B cell (primary cell): ENCODE results near the gene GFPT1. TPM values are rescaled to one million over a fixed set of nuclear protein-coding genes. Genes with fewer than 3 reads are reported as not detected.

Source experiments
- ATAC-seq: fragments of 200-7000 bp; cut with Tn5 transposase; one replicate; pipeline ENCODE4 v1.10.0; 2021; ENCODE audit warnings: low read depth, mild to moderate bottlenecking, moderate number of reproducible peaks, moderate library complexity
- CTCF ChIA-PET: fragments of 350-600 bp; sonication (Branson Sonifier 250); formaldehyde crosslinking; loops from one replicate; lab custom pipeline; 2021; ENCODE audit warnings: antibody characterized with exemption, inconsistent platforms; lab: Charles Lee
- POLR2A ChIA-PET: fragments of 350-600 bp; sonication (Branson Sonifier 250); formaldehyde crosslinking; loops from one replicate; lab custom pipeline; 2021; ENCODE audit warnings: antibody characterized with exemption; lab: Charles Lee
- DNase-seq: peaks from one replicate; pipeline ENCODE4 v3.0.0; 2013
- H2AFZ ChIP-seq: 2 replicates; pipeline ENCODE4 v1.6.1; 2012; ENCODE audit warnings: mild to moderate bottlenecking, low read depth, low read length; ENCODE audit not compliant: insufficient read depth, poor library complexity, severe bottlenecking
- H3K27ac ChIP-seq, 2 donors: 1 replicate in 1 of 2; 2 replicates in 1 of 2; pipeline ENCODE4 v1.5.1; 2012 to 2013; ENCODE audit warnings: low read length in 2 of 2, mild to moderate bottlenecking in 2 of 2, moderate library complexity in 1 of 2
- H3K27me3 ChIP-seq, 4 experiments: fragments of 200-600 bp in 1 of 4; sonication (generic) in 1 of 4; replicated peaks in 1 of 4; 1 replicate in 2 of 4; 2 replicates in 2 of 4; pipeline versions ENCODE4 v1.6.1 to v1.7.0; 2013 to 2016; ENCODE audit warnings: low read length in 3 of 4, mild to moderate bottlenecking in 2 of 4, mixed read lengths in 1 of 4, moderate library complexity in 1 of 4; ENCODE audit not compliant: insufficient read depth in 4 of 4, control insufficient read depth in 3 of 4; ENCODE audit errors: control extremely low read depth in 1 of 4
- H3K36me3 ChIP-seq, 2 experiments: replicated peaks in 1 of 2; 1 replicate in 1 of 2; 2 replicates in 1 of 2; pipeline versions ENCODE4 v1.6.1 to v1.7.1; 2013; ENCODE audit warnings: low read length in 1 of 2; ENCODE audit not compliant: insufficient read depth in 2 of 2, control insufficient read depth in 1 of 2; ENCODE audit errors: control extremely low read depth in 1 of 2, extremely low read depth in 1 of 2
- H3K4me1 ChIP-seq, 2 donors: fragments of 200-600 bp in 1 of 2; sonication (generic) in 1 of 2; 1 replicate in 1 of 2; 2 replicates in 1 of 2; pipeline versions ENCODE4 v1.5.1 to v1.6.1; 2013 to 2017; ENCODE audit warnings: low read length in 2 of 2; ENCODE audit not compliant: control insufficient read depth in 2 of 2, insufficient read depth in 2 of 2
- H3K4me2 ChIP-seq: replicated peaks from 2 replicates; pipeline ENCODE3; 2012; ENCODE audit warnings: mild to moderate bottlenecking, low read depth, low read length; ENCODE audit not compliant: poor library complexity, severe bottlenecking
- H3K4me3 ChIP-seq, 5 experiments: fragments of 200-600 bp in 1 of 5; sonication (generic) in 1 of 5; 1 replicate in 3 of 5; 2 replicates in 2 of 5; pipeline versions ENCODE4 v1.5.1 to v1.7.0; 2011 to 2016; ENCODE audit warnings: low read length in 4 of 5, mild to moderate bottlenecking in 4 of 5, low read depth in 2 of 5, control low read depth in 1 of 5, moderate library complexity in 1 of 5; ENCODE audit not compliant: insufficient read depth in 1 of 5; ENCODE audit errors: control extremely low read depth in 1 of 5, extremely low read depth in 1 of 5
- H3K79me2 ChIP-seq: fragments of 200-600 bp; sonication (generic); one replicate; pipeline ENCODE4 v1.6.0; 2016; ENCODE audit warnings: low read length; ENCODE audit not compliant: control insufficient read depth, insufficient read depth
- H3K9ac ChIP-seq: fragments of 200-600 bp; sonication (generic); 2 replicates; pipeline ENCODE4 v1.6.1; 2017; ENCODE audit warnings: mild to moderate bottlenecking, low read length, moderate library complexity
- H3K9me3 ChIP-seq, 3 donors: one replicate each; pipeline versions ENCODE4 v1.6.1 to v1.7.1; 2013; ENCODE audit warnings: low read length in 2 of 3; ENCODE audit not compliant: control insufficient read depth in 2 of 3, insufficient read depth in 1 of 3; ENCODE audit errors: control extremely low read depth in 1 of 3
- H4K20me1 ChIP-seq: 2 replicates; pipeline ENCODE4 v1.6.0; 2012; ENCODE audit warnings: mild to moderate bottlenecking, low read length; ENCODE audit not compliant: insufficient read depth, control insufficient read depth, poor library complexity, severe bottlenecking
- H3K27ac Mint-ChIP-seq: one replicate; pipeline ENCODE4 v1.8.0; 2021; ENCODE audit warnings: mixed read lengths
- H3K27me3 Mint-ChIP-seq: one replicate; pipeline ENCODE4 v1.8.0; 2021; ENCODE audit warnings: mixed read lengths
- H3K4me1 Mint-ChIP-seq: one replicate; pipeline ENCODE4 v1.8.0; 2021; ENCODE audit warnings: mixed read lengths
- H3K4me3 Mint-ChIP-seq: one replicate; pipeline ENCODE4 v1.8.0; 2021; ENCODE audit warnings: mixed read lengths
- H3K9me3 Mint-ChIP-seq: one replicate; pipeline ENCODE4 v1.8.0; 2022; ENCODE audit warnings: mixed read lengths; ENCODE audit not compliant: insufficient read depth
- CTCF ChIP-seq: fragments of 200-600 bp; IDR thresholded peaks from one replicate; pipeline ENCODE4 v1.8.0; 2022; ENCODE audit warnings: antibody characterized with exemption, mild to moderate bottlenecking
- EZH2 ChIP-seq: IDR thresholded peaks from 2 replicates; pipeline ENCODE4 v1.6.1; 2012; ENCODE audit warnings: borderline replicate concordance, low read depth, mild to moderate bottlenecking, moderate library complexity, low read length; ENCODE audit not compliant: insufficient read depth, poor library complexity, severe bottlenecking
- WGBS: methylation state at CpG from one replicate; pipeline ENCODE4 v1.1.5; 2013; ENCODE audit warnings: missing lambda C conversion rate; ENCODE audit not compliant: insufficient coverage; 5-methylcytosine and 5-hydroxymethylcytosine counted together
- intact Hi-C: fragments of 100-400 bp; cut with micrococcal nuclease; formaldehyde crosslinking; loops from one replicate; pipeline ENCODE4 v1.10.0; 2022
- polyA plus RNA-seq: library from polyadenylated mRNA; depleted of rRNA; stranded (reverse); fragments of >200 nt; gene quantifications from 2 replicates; pipeline ENCODE4 v1.2.3, GENCODE V29; 2012
- total RNA-seq, 2 donors: library from RNA; stranded (reverse); fragments of 120-200 nt in 1 of 2; gene quantifications; 1 replicate in 1 of 2; 2 replicates in 1 of 2; pipeline versions ENCODE4 v1.2.3 to v1.2.4, GENCODE V29; 2013 to 2022

Gene GFPT1
- total and polyA plus RNA-seq, 2 donors (not counting 1 experiment from before 2014, with no cell fraction given), result 2.8 to 18.1 TPM

GRCh38 chr2:69358914-69359313 lies 28.1 kb downstream of the GFPT1 start:
- Histone ChIP-seq H4K20me1 (no peaks in the 10 kb centered on the region), H3K4me2 (no peak overlapping the region), H3K27ac (no peak overlapping the region), H3K27me3 (no peaks in the 10 kb centered on the region), H3K9me3 (no peaks in the 10 kb centered on the region), H3K4me1 (no peaks in the 10 kb centered on the region), H3K9ac (no peak overlapping the region), H3K36me3 (peaks cover 4 to 69% of the 10 kb centered on the region in 2 experiments), H2AFZ (no peak overlapping the region), H3K4me3 (no peak overlapping the region), H3K79me2 (no peaks in the 10 kb centered on the region)
- Mint-ChIP-seq H3K27me3 (no peaks in the 10 kb centered on the region), H3K9me3 (no peaks in the 10 kb centered on the region), H3K4me3 (no peak overlapping the region), H3K27ac (no peak overlapping the region), H3K4me1 (no peaks in the 10 kb centered on the region)
- CTCF ChIA-PET, result no interaction called here
- TF ChIP-seq EZH2, result no peak
- TF ChIP-seq CTCF, result no peak
- DNase-seq (no peak), ATAC-seq (no peak)
- POLR2A ChIA-PET, result no interaction called here
- no CpG with 5 or more reads among the region's 3 CpGs for WGBS
- intact Hi-C loops, result no loop called here

- 100% methylated on average over 3 of the region's 5 CpGs for WGBS
Measured at GRCh38 chr2:69356471-69356870, 30.6 kb downstream of the GFPT1 start.

More at GRCh38 chr2:69356471-69356870, 30.6 kb downstream of the GFPT1 start:
- Mint-ChIP-seq H3K27me3 (no peaks in the 10 kb centered on the region), H3K4me1 (no peaks in the 10 kb centered on the region), H3K9me3 (no peaks in the 10 kb centered on the region), H3K4me3 (no peak overlapping the region), H3K27ac (no peak overlapping the region)
- CTCF ChIA-PET, result no interaction called here
- Histone ChIP-seq H3K4me2 (no peak overlapping the region), H3K9me3 (no peaks in the 10 kb centered on the region), H2AFZ (no peak overlapping the region), H3K36me3 (peaks cover 1 to 62% of the 10 kb centered on the region in 2 experiments), H3K4me3 (no peak overlapping the region), H3K27ac (no peak overlapping the region), H3K9ac (no peak overlapping the region), H4K20me1 (no peaks in the 10 kb centered on the region), H3K4me1 (no peaks in the 10 kb centered on the region), H3K79me2 (no peaks in the 10 kb centered on the region), H3K27me3 (no peaks in the 10 kb centered on the region)
- no peak for DNase-seq
- intact Hi-C loops, result no loop called here
- ATAC-seq, result no peak
- POLR2A ChIA-PET, result no interaction called here
- TF ChIP-seq CTCF, result no peak
- no peak for TF ChIP-seq EZH2
